ENCODE data around the gene DNAJC13. TPM values are rescaled to one million over a fixed set of nuclear protein-coding genes. Genes with fewer than 3 reads are reported as not detected.

DNAJC13 gene
- total and polyA plus RNA-seq, 10 donors = 5.6 to 78.4 (median 51.2) TPM

DNA sequence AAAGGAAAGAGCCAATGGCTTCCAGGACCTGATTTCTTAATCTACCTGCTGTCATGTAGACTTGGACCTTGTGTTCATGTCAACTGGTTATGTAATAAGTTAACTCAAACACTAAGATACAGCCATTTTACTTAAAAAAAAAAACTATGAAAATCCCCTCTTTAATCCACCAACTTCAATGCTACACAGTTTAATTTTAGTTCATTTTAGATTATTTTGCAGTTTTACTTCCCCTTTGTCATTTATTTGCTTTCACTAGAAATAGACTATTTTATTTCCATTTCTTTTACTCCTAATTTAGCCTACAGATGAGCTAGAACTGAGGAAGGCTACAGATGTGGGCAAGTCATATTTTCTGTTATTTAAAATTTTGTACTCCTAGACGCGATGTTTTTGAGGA, 10.7 kb upstream of the DNAJC13 start:
- H3K27me3 ChIP-seq (replicated peaks in 1 of 7) = no peaks in the 10 kb centered on the region
- H3K36me3 ChIP-seq = no peaks in the 10 kb centered on the region
- TF ChIP-seq, protein P1, sequence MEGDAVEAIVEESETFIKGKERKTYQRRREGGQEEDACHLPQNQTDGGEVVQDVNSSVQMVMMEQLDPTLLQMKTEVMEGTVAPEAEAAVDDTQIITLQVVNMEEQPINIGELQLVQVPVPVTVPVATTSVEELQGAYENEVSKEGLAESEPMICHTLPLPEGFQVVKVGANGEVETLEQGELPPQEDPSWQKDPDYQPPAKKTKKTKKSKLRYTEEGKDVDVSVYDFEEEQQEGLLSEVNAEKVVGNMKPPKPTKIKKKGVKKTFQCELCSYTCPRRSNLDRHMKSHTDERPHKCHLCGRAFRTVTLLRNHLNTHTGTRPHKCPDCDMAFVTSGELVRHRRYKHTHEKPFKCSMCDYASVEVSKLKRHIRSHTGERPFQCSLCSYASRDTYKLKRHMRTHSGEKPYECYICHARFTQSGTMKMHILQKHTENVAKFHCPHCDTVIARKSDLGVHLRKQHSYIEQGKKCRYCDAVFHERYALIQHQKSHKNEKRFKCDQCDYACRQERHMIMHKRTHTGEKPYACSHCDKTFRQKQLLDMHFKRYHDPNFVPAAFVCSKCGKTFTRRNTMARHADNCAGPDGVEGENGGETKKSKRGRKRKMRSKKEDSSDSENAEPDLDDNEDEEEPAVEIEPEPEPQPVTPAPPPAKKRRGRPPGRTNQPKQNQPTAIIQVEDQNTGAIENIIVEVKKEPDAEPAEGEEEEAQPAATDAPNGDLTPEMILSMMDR (IDR thresholded peaks at IDR 0.05 in 8 of 11, conservative IDR thresholded peaks at IDR 0.05 in 3 of 11) = no peak
- no peak for TF ChIP-seq POLR2AphosphoS5 (IDR thresholded peaks at IDR 0.05)
- TF ChIP-seq POLR2A (IDR thresholded peaks at IDR 0.05) = no peak
- no peak for DNase-seq
- intact Hi-C loops (cut with DNase I; ENCODE audit: low total_unique reads) = no loop called here
- H3K9me3 ChIP-seq = no peaks in the 10 kb centered on the region
- H3K4me1 ChIP-seq = peaks cover 4 to 30% (median 24%) of the 10 kb centered on the region in 6 donors
- 87 to 92% (median 91%) methylated on average over 2 of the region's 2 CpGs for WGBS, 5 donors
- no peak overlapping the region for H3K4me3 ChIP-seq
- peak overlapping the region in 4 of 8 donors; percentile 4 to 38 (median 18) for H3K27ac ChIP-seq

DNA sequence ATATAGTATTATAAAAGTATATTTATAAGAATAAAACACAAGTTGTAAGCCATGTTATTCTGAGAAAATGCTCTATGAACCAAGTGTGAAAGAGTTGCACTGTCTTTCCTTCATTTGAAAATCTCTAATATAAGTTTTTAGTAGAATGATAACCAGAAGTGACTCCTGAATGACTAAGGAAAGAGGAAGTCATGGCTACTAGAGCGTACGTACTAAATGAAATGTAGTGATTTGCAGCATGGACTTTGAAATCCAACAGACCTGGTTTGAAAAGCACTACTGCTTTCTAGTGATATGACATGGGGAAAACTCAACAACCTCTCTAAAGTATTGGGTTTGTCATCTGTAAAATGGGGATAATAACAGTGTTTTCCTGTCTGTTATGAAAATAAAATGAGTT, 10.3 kb upstream of the DNAJC13 start:
- H3K36me3 ChIP-seq = no peaks in the 10 kb centered on the region
- no peaks in the 10 kb centered on the region for H3K9me3 ChIP-seq
- WGBS, 5 donors = 32 to 52% (median 42%) methylated on average over 2 of the region's 2 CpGs
- TF ChIP-seq POLR2A (IDR thresholded peaks at IDR 0.05) (no peak), POLR2AphosphoS5 (IDR thresholded peaks at IDR 0.05) (no peak)
- TF ChIP-seq, protein P1 (IDR thresholded peaks at IDR 0.05 in 8 of 11, conservative IDR thresholded peaks at IDR 0.05 in 3 of 11) = no peak
- no peak for DNase-seq
- H3K27ac ChIP-seq = peak overlapping the region in 2 of 8 donors; percentile 22 to 38
- intact Hi-C loops (cut with DNase I; ENCODE audit: low total_unique reads) = no loop called here
- peaks cover 4 to 30% (median 24%) of the 10 kb centered on the region in 6 donors for H3K4me1 ChIP-seq
- H3K4me3 ChIP-seq = no peak overlapping the region
- H3K27me3 ChIP-seq (replicated peaks in 1 of 7) = no peaks in the 10 kb centered on the region

DNA sequence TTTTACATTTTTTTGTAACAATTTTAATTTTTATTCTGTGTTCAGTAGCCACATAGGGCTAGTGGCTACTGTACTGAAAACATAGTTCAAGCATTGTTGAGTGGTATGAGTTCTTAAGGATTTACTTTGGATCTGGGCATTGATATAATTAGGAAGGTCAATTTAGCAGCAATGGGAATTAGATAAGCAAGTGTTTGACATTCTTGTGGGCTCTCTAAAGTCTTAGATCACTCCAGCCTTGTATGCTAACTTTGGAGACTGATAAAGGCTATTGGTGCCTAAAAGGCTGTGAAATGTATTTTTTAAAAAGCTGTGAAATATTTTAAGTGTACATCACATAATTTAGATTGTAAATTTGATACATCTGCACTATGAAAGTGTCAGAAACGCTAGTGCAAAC, 2.5 kb upstream of the DNAJC13 start:
- Histone ChIP-seq H3K4me3 (no peak overlapping the region), H3K36me3 (peaks cover 0 to under 1% (median 0%) of the 10 kb centered on the region in 6 donors), H3K9me3 (no peaks in the 10 kb centered on the region), H3K27ac (no peak overlapping the region), H3K27me3 (replicated peaks in 1 of 7) (no peaks in the 10 kb centered on the region), H3K4me1 (peaks cover 8 to 29% (median 23%) of the 10 kb centered on the region in 6 donors)
- intact Hi-C loops (cut with DNase I; ENCODE audit: low total_unique reads) = no loop called here
- TF ChIP-seq, protein P1 (IDR thresholded peaks at IDR 0.05 in 8 of 11, conservative IDR thresholded peaks at IDR 0.05 in 3 of 11) = no peak
- no peak for TF ChIP-seq POLR2AphosphoS5 (IDR thresholded peaks at IDR 0.05)
- TF ChIP-seq POLR2A (IDR thresholded peaks at IDR 0.05) = no peak
- WGBS, 5 donors = 74 to 95% (median 89%) methylated on average over 1 of the region's 1 CpG
- DNase-seq = no peak

DNA sequence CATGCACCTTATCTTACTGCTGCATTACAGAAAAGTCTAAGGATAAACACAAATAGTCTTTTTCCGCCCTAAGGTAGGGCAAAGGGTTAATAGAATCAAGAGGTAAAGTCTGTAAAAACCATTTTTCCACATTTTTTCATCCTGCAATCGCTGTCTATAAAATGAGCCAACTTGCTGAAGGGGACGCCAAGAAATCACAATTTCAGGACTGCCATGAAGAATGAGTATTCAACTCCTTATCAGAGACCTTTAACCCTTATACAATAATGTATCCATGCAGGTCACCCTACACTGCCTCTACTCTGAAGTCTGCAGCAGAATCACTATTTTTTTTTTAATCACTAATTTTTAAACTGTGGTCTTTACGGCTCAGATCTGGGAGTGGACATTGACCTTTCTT, 1.1 kb upstream of the DNAJC13 start:
- no peak for TF ChIP-seq POLR2A (IDR thresholded peaks at IDR 0.05)
- TF ChIP-seq, protein P1 (IDR thresholded peaks at IDR 0.05 in 8 of 11, conservative IDR thresholded peaks at IDR 0.05 in 3 of 11) = no peak
- TF ChIP-seq POLR2AphosphoS5 (IDR thresholded peaks at IDR 0.05) = no peak
- Histone ChIP-seq H3K4me1 (peaks cover 8 to 42% (median 32%) of the 10 kb centered on the region in 6 donors), H3K9me3 (no peaks in the 10 kb centered on the region), H3K27ac (peak overlapping the region in 1 of 8 donors; percentile 95), H3K4me3 (peak overlapping the region in 2 of 8 donors; percentile 97 to 98), H3K27me3 (replicated peaks in 1 of 7) (no peaks in the 10 kb centered on the region), H3K36me3 (peaks cover 0 to 9% (median 0%) of the 10 kb centered on the region in 6 donors)
- no peak for DNase-seq
- 88 to 95% (median 90%) methylated on average over 4 of the region's 4 CpGs for WGBS, 5 donors
- intact Hi-C loops (cut with DNase I; ENCODE audit: low total_unique reads) = no loop called here
